Gastroesophageal sphincter (tissue), 4 donors: ENCODE results near the gene SLC35E2B. TPM values are rescaled to one million over a fixed set of nuclear protein-coding genes. Genes with fewer than 3 reads are reported as not detected.
"Not testable (repeated sequence)": the region's sequence is repeated elsewhere in the genome, so short reads cannot be mapped to it uniquely, and the experiment has no call there.

Experiments
- ATAC-seq: fragments of 150-250 bp; one replicate; pipeline ENCODE4 v1.9.1; 2016; ENCODE audit warnings: mild to moderate bottlenecking, moderate library complexity
- H3K27ac ChIP-seq, 4 donors: fragments of 200-600 bp; sonication (generic) in 3 of 4; 1 replicate in 3 of 4; 2 replicates in 1 of 4; pipeline ENCODE4 v1.5.1; 2016 to 2019
- H3K27me3 ChIP-seq: fragments of 200-600 bp; sonication (generic); one replicate; pipeline ENCODE4 v1.5.1; 2019
- H3K36me3 ChIP-seq, 2 donors: fragments of 200-600 bp; sonication (generic); one replicate each; pipeline ENCODE4 v1.5.1; 2019; ENCODE audit warnings: control low read depth in 1 of 2
- H3K4me1 ChIP-seq, 3 donors: fragments of 200-600 bp; sonication (generic); 1 replicate in 2 of 3; 2 replicates in 1 of 3; pipeline ENCODE4 v1.5.1; 2016 to 2019; ENCODE audit warnings: control low read depth in 2 of 3
- H3K4me3 ChIP-seq, 2 donors: fragments of 200-600 bp; sonication (generic); one replicate each; pipeline ENCODE4 v1.5.1; 2019; ENCODE audit warnings: mild to moderate bottlenecking in 1 of 2, moderate library complexity in 1 of 2
- H3K9me3 ChIP-seq, 3 donors: fragments of 200-600 bp; sonication (generic); one replicate each; pipeline ENCODE4 v1.5.1; 2017 to 2019; ENCODE audit warnings: control low read depth in 2 of 3
- EP300 ChIP-seq: sonication (generic); formaldehyde crosslinking; IDR thresholded peaks from one replicate; pipeline ENCODE4 v1.6.1; 2017; ENCODE audit warnings: antibody characterized with exemption, mild to moderate bottlenecking
- POLR2A ChIP-seq, 2 donors: fragments of 450-650 bp; IDR thresholded peaks; one replicate each; pipeline ENCODE4 v1.6.1; 2017; ENCODE audit warnings: antibody characterized with exemption in 2 of 2, mild to moderate bottlenecking in 2 of 2, moderate library complexity in 1 of 2
- POLR2AphosphoS5 ChIP-seq: sonication (generic); formaldehyde crosslinking; IDR thresholded peaks from one replicate; pipeline ENCODE4 v1.6.1; 2017; ENCODE audit warnings: antibody characterized with exemption
- WGBS, 2 donors: methylation state at CpG; one replicate each; pipeline ENCODE4 v1.1.5; 2018; ENCODE audit warnings: low coverage in 1 of 2; 5-methylcytosine and 5-hydroxymethylcytosine counted together
- total RNA-seq, 4 donors: library from RNA; depleted of rRNA; stranded (reverse); fragments of >200 nt; gene quantifications; one replicate each; pipeline ENCODE4 v1.1.0, GENCODE V29; 2016
- TF ChIP-seq, protein P1 (sequence below), 4 experiments: fragments of 200-600 bp in 2 of 4; fragments of 450-650 bp in 2 of 4; sonication (generic) in 1 of 4; IDR thresholded peaks; one replicate each; pipeline ENCODE4 v1.5.1; 2017 to 2019; ENCODE audit warnings: antibody characterized with exemption in 4 of 4, mild to moderate bottlenecking in 2 of 4, moderate library complexity in 2 of 4

The SLC35E2B gene
- total RNA-seq, 4 donors from 2014 or later = 18.7 to 56.9 (median 37.9) TPM

- WGBS, 2 donors = no CpG with 5 or more reads among the region's 27 CpGs
- H3K27ac ChIP-seq, H3K27me3 ChIP-seq, ATAC-seq, H3K9me3 ChIP-seq, H3K4me1 ChIP-seq, H3K4me3 ChIP-seq: not testable (repeated sequence)
- peaks cover 0 to 44% of the 10 kb centered on the region in 2 donors for H3K36me3 ChIP-seq
Observed at GRCh38 chr1:1704284-1704957, 11.8 kb upstream of the SLC35E2B start.

DNA sequence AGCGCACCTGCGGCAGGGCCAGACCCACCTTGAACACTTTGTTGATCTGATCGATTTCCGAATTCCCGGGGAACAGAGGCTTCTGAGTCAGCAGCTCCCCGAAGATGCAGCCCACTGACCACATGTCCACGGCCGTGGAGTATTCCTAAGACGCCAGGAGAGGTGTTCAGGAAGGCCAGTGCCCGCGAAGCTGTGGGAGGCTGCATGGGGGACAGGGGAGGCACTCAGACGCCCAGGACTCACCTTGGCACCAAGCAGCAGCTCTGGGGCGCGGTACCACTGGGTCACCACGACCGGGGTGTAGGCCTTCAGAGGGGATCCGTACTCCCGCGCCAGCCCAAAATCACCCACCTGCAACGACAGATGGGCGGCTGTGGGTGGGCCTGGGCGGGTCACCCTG, 11.2 kb upstream of the SLC35E2B start:
- peaks cover 0 to 44% of the 10 kb centered on the region in 2 donors for H3K36me3 ChIP-seq
- H3K4me3 ChIP-seq = no peak overlapping the region
- no peaks in the 10 kb centered on the region for H3K27me3 ChIP-seq
- no peak overlapping the region for H3K27ac ChIP-seq
- no peaks in the 10 kb centered on the region for H3K9me3 ChIP-seq
- TF ChIP-seq POLR2A (IDR thresholded peaks at IDR 0.05) = no peak
- TF ChIP-seq, protein P1, sequence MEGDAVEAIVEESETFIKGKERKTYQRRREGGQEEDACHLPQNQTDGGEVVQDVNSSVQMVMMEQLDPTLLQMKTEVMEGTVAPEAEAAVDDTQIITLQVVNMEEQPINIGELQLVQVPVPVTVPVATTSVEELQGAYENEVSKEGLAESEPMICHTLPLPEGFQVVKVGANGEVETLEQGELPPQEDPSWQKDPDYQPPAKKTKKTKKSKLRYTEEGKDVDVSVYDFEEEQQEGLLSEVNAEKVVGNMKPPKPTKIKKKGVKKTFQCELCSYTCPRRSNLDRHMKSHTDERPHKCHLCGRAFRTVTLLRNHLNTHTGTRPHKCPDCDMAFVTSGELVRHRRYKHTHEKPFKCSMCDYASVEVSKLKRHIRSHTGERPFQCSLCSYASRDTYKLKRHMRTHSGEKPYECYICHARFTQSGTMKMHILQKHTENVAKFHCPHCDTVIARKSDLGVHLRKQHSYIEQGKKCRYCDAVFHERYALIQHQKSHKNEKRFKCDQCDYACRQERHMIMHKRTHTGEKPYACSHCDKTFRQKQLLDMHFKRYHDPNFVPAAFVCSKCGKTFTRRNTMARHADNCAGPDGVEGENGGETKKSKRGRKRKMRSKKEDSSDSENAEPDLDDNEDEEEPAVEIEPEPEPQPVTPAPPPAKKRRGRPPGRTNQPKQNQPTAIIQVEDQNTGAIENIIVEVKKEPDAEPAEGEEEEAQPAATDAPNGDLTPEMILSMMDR (IDR thresholded peaks at IDR 0.05) = no peak
- TF ChIP-seq POLR2AphosphoS5 = no peak
- no peak for TF ChIP-seq EP300
- no peak for ATAC-seq
- no CpG with 5 or more reads among the region's 22 CpGs for WGBS, 2 donors
- no peaks in the 10 kb centered on the region for H3K4me1 ChIP-seq

- not testable (repeated sequence) for ATAC-seq, H3K9me3 ChIP-seq
Observed at GRCh38 chr1:1702506-1702905, 9.9 kb upstream of the SLC35E2B start.

DNA sequence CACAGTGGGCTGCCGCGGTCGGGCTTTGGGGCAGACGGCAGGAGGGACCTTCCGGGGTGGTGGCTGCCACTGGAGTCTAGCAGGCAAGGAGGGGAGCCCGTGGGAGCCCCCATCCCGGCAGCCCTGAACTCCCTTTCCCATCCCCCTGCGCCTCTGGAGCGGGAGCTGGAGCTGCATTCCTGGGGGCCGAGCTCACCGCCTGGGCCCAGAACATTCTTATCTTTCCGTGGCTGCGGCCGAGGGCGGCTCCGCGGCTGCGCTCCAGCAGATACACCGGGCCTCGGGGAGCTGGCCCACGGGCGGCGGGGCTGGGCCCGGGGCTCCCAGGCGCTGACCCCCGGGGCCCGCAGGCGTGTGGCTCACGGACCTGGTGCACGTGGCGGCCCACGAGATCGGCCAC, 8.0 kb upstream of the SLC35E2B start:
- not testable (repeated sequence) for H3K9me3 ChIP-seq, H3K4me1 ChIP-seq, H3K27me3 ChIP-seq, H3K27ac ChIP-seq, H3K4me3 ChIP-seq
- ATAC-seq = peak; percentile 65
- no CpG with 5 or more reads among the region's 33 CpGs for WGBS, 2 donors
- peaks cover 0 to 16% of the 10 kb centered on the region in 2 donors for H3K36me3 ChIP-seq

More at GRCh38 chr1:1702506-1702905, 9.9 kb upstream of the SLC35E2B start:
- not testable (repeated sequence) for H3K27ac ChIP-seq, H3K27me3 ChIP-seq, H3K4me1 ChIP-seq, H3K4me3 ChIP-seq
- peaks cover 0 to 34% of the 10 kb centered on the region in 2 donors for H3K36me3 ChIP-seq
- no CpG with 5 or more reads among the region's 18 CpGs for WGBS, 2 donors

- not testable (repeated sequence) for H3K27ac ChIP-seq, H3K9me3 ChIP-seq, ATAC-seq, H3K27me3 ChIP-seq, H3K4me1 ChIP-seq, H3K4me3 ChIP-seq
- peaks cover 0 to 16% of the 10 kb centered on the region in 2 donors for H3K36me3 ChIP-seq
- WGBS, 2 donors = no CpG with 5 or more reads among the region's 45 CpGs
Observed at GRCh38 chr1:1700067-1700466, 7.5 kb upstream of the SLC35E2B start.

GRCh38 chr1:1699061-1699460, 6.5 kb upstream of the SLC35E2B start:
- no CpG with 5 or more reads among the region's 19 CpGs for WGBS, 2 donors
- H3K27me3 ChIP-seq = not testable (repeated sequence)

GRCh38 chr1:1697358-1698183, 5.0 kb upstream of the SLC35E2B start:
- H3K9me3 ChIP-seq, H3K36me3 ChIP-seq, H3K27ac ChIP-seq, H3K4me1 ChIP-seq, H3K4me3 ChIP-seq, H3K27me3 ChIP-seq, ATAC-seq: not testable (repeated sequence)
- no CpG with 5 or more reads among the region's 26 CpGs for WGBS, 2 donors

More at GRCh38 chr1:1699061-1699460, 6.5 kb upstream of the SLC35E2B start:
- not testable (repeated sequence) for ATAC-seq, H3K4me3 ChIP-seq, H3K36me3 ChIP-seq, H3K4me1 ChIP-seq, H3K27ac ChIP-seq, H3K9me3 ChIP-seq

GRCh38 chr1:1696431-1697357, 4.1 kb upstream of the SLC35E2B start:
- not testable (repeated sequence) for H3K9me3 ChIP-seq, H3K36me3 ChIP-seq, H3K27me3 ChIP-seq, H3K4me1 ChIP-seq, H3K27ac ChIP-seq, H3K4me3 ChIP-seq, ATAC-seq
- WGBS, 2 donors = 85% methylated on average over 4 of the region's 23 CpGs; no CpG with 5 or more reads in 1 of the 2 donors
